COLO829 (cell line): ENCODE measurements around the gene CUX1.

Experiments
- DNase-seq: peaks from one replicate; pipeline ENCODE4 v3.0.0; 2012; ENCODE audit warnings: low spot score

CUX1 gene

GRCh38 chr7:101896316-101896715 lies 78.9 kb downstream of the CUX1 start:
- no peak for DNase-seq

- no peak for DNase-seq
Observed at GRCh38 chr7:101896941-101897340, 79.5 kb downstream of the CUX1 start.

- no peak for DNase-seq
Observed at GRCh38 chr7:101898106-101898505, 80.7 kb downstream of the CUX1 start.

GRCh38 chr7:101899616-101900015 lies 82.2 kb downstream of the CUX1 start:
- DNase-seq = no peak

- DNase-seq = no peak
Observed at GRCh38 chr7:101900103-101900502, 82.7 kb downstream of the CUX1 start.

- DNase-seq = no peak
Observed at GRCh38 chr7:101901661-101902491, 84.5 kb downstream of the CUX1 start.

GRCh38 chr7:101902680-101903514 lies 85.5 kb downstream of the CUX1 start:
- no peak for DNase-seq

GRCh38 chr7:101903515-101903868 lies 86.1 kb downstream of the CUX1 start:
- no peak for DNase-seq

GRCh38 chr7:101904019-101904418 lies 86.6 kb downstream of the CUX1 start:
- DNase-seq = no peak

- no peak for DNase-seq
Observed at GRCh38 chr7:101905203-101905865, 87.9 kb downstream of the CUX1 start.

- no peak for DNase-seq
Observed at GRCh38 chr7:101906291-101907240, 89.1 kb downstream of the CUX1 start.

- no peak for DNase-seq
Observed at GRCh38 chr7:101910991-101911799, 93.8 kb downstream of the CUX1 start.

- DNase-seq = no peak
Observed at GRCh38 chr7:101911800-101912715, 94.6 kb downstream of the CUX1 start.

- no peak for DNase-seq
Observed at GRCh38 chr7:101912716-101913110, 95.3 kb downstream of the CUX1 start.

GRCh38 chr7:101913247-101913721 lies 95.9 kb downstream of the CUX1 start:
- DNase-seq = no peak

- no peak for DNase-seq
Observed at GRCh38 chr7:101913851-101914250, 96.4 kb downstream of the CUX1 start.

GRCh38 chr7:101915000-101915399 lies 97.6 kb downstream of the CUX1 start:
- DNase-seq = no peak

GRCh38 chr7:101916041-101916800 lies 98.8 kb downstream of the CUX1 start:
- no peak for DNase-seq

- DNase-seq = no peak
Observed at GRCh38 chr7:101916876-101917275, 99.5 kb downstream of the CUX1 start.
